Islet of Langerhans (tissue), 1 donor: ENCODE measurements around the gene PPM1B.
A peak's percentile ranks its signal among the peaks of the same experiment; 100 is the strongest.
"Not testable (repeated sequence)": the region's sequence is repeated elsewhere in the genome, so short reads cannot be mapped to it uniquely, and the experiment has no call there.

Source experiments
- FAIRE-seq: peaks from one replicate; lab custom pipeline; 2011; peaks lifted over from hg19 to GRCh38; lab: Jason Lieb, UNC

Gene PPM1B

GRCh38 chr2:44163777-44164176 lies 4.9 kb upstream of the PPM1B start:
- FAIRE-seq: no peak

DNA sequence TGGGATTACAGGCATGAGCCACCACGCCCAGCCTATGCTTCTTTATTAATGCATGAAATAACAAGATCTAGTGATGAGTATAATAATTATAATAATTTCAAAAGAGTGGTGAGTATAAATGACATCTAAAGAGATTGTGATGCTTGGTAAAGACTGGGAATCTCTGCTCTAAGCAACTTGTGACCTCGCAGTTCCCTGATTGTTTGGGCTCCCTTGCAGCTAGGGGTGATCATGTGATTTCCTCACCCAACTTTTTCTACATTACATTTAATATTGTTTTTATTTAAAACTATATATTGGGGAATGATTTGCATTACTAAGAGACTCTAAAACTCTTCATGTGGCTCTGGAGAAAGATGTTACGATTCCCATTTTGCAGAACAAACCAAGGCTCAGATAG lies 4.1 kb upstream of the PPM1B start:
- no peak for FAIRE-seq

GRCh38 chr2:44166096-44166495 lies 2.6 kb upstream of the PPM1B start:
- no peak for FAIRE-seq

DNA sequence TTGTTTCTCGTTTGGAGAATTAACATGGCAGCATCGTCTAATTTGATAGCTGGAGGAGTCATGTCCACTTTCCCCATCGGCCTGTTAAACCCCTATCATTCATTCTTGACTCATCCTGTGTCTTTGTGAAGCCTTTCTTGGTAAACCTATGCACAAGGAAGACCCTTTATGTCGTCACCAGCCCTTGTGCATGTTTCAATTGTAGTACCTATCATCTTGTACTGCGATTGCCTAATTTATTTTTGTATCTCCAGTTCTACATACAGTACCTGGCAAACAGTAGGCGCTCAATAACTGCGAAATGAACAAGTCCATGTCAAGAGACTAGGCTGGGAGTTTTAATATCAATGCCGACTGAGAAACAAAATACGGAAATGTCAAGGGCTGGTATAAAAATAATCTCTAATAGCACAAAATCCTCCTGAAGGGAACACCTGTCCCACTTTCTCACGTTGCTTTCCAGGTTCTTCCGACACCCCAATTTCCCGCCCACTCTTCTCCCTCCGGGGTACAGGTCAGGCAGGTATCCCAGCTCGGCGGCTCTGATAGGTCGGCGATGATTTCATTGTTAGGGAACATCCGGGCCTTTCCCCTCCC lies 1.3 kb upstream of the PPM1B start:
- no peak for FAIRE-seq

DNA sequence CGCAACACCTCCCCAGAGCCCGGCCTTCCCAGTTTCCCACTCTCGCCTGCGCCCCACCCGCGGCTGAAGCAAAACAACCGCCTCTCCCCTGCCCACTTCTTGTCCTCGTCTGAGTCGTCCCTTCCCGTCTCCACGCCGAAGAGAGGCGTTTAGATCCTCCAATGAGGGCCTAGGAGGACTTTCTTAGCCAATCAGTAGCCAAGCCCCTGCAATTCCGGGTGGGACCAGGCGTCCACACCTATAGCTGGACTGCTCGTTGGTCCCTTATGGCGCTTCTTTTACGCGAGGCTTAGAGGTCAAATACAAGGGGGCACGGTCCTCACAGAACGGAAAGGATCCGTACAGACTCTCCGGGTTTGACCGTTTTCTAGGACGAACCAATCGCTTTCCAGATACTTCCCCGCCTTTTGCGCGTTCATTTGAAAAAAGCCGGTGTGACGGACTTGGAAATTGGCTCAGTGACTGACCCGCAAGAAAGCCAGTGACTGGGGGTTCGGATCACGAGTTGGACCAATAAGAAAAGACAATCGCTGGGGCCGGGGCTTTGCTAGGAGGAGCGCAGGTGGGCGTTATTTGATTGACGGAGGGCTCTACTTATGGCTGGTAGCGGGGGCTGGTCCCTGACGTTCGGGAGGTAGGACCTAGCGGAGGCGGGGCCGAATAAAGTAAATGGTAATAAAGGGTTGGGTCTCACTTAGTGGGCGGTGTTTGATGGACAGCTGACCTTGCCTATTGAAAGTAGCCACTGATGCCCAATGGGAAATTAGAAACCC lies 581 bp upstream of the PPM1B start:
- peak; percentile 98 for FAIRE-seq

GRCh38 chr2:44169155-44169898 lies 652 bp downstream of the PPM1B start:
- FAIRE-seq: no peak

DNA sequence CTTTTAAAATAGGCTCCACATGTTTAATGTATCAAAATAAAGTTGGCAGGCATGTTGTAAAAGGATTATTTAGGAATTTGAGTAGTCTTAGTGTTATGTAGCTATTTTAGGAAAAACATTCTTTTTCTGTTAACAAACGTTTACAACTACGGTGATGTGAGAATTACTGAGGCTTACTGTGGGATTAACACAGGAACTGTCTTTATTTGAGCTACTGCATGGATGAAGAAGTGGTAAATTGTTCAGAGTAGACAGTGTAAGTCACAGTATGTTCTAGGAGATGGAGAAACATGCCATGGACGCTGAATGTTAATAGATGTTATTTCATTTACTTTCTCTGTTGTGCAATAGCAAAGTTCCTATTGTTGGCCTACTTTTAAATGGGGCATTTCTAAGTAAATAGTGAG lies 1.6 kb downstream of the PPM1B start:
- no peak for FAIRE-seq

DNA sequence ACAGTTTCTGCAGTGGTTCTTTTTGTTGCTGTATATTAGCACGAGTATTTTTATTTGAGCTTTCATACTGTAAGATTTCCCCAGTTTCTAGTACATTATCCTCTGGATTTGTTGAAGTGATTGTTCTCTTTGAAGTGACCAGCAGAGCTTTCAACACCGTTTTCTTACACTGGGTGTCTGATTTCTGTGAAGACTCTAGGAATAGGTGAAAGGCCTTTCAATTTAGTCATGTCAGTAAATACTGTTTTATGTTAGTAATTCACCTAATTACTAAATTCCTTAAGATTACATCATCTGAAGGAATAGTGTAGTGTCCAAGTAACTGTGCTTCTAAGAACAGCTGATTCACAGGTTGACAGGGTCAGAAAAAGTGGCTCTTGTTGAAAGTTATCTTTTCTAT lies 2.3 kb downstream of the PPM1B start:
- FAIRE-seq: no peak

DNA sequence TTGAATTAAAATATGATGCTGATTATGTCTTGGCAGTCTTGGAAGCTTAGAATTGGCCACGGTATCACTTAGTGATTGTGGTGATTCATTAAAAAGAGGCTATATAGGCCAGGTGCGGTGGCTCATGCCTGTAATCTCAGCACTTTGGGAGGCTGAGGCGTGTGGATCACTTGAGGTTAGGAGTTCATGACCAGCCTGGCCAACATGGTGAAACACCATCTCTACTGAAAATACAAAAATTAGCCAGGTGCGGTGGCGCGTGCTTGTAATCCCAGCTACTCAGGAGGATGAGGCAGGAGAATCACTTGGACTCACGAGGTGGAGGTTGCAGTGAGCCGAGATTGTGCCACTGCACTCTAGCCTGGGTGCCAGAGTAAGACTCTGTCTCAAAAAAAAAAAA lies 2.8 kb downstream of the PPM1B start:
- not testable (repeated sequence) for FAIRE-seq

GRCh38 chr2:44172576-44172975 lies 3.9 kb downstream of the PPM1B start:
- no peak for FAIRE-seq

DNA sequence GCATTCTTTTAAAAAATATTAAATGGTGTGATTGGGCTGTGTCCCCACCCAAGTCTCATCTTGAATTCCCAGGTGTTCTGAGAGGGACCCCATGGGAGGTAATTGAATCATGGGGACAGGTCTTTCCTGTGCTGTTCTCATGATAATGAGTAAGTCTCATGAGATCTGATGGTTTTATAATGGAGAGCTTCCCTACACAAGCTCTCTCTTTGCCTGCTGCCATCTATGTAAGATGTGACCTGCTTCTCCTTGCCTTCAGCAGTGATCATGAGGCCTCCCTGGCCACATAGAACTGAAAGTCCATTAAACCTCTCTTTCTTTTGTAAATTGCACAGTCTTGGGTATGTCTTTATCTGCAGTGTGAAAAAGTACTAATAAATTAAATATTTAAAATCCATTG lies 10.3 kb downstream of the PPM1B start:
- FAIRE-seq: no peak

DNA sequence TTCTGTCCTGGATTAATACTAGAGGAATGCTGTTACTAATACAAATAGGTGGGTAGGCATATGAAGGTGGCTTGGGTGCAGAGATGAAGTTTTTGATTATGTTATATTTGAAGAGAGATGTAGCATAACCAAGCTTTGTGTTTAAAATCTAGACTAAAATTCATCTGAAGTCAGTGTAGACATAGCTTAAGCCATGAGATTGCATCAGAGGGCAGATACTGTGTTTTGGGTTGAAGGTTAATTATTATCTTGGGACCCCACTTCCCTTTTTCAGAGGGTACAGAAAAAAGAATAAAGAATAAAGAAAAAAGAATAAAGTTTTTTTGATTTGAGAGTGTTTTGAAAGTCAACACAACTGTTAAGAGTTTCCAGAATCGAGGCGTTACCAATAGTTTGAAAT lies 13.0 kb downstream of the PPM1B start:
- no peak for FAIRE-seq

DNA sequence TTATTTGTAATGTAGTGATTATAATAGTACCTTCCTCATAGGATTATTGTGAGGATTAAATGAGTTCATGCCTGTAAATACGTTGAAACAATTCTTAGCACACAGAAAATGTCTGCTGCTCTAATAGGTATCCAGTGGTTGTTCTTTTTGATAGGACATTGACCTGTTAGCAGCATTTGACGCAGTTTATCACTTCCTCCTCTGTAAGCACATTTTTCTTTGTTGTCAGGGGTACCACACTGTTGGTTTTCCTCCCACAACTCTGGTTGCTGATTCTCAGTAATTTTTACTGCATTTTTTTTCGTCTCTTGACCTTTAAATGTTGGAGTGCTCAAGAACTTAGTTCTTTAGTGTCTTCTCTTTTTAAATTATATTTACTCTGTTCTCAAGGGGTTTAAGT lies 15.4 kb downstream of the PPM1B start:
- no peak for FAIRE-seq

GRCh38 chr2:44186810-44187209 lies 18.1 kb downstream of the PPM1B start:
- FAIRE-seq: no peak

GRCh38 chr2:44187251-44187650 lies 18.6 kb downstream of the PPM1B start:
- no peak for FAIRE-seq

DNA sequence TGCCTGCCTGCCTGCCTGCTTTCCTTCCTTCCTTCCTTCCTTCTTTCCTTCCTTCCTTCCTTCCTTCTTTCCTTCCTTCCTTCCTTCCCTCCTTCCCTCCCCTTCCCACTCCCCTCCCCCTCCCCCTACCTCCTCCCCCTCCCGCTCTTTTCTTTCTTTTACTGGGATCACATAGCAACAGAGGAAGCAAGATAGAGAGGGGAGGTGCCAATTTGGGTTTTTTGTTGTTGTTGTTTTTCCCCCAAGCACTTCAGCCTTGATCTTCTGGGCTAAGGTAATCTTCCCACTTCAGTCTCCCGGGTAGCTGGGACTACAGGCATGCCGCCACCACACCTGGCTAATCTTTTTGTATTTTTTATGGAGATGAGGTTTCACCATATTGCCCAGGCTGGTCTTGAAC lies 20.0 kb downstream of the PPM1B start:
- no peak for FAIRE-seq

GRCh38 chr2:44189104-44189503 lies 20.4 kb downstream of the PPM1B start:
- no peak for FAIRE-seq

- no peak for FAIRE-seq
Measured at GRCh38 chr2:44190526-44190925, 21.9 kb downstream of the PPM1B start.

- FAIRE-seq: no peak
Measured at GRCh38 chr2:44191739-44192138, 23.1 kb downstream of the PPM1B start.

DNA sequence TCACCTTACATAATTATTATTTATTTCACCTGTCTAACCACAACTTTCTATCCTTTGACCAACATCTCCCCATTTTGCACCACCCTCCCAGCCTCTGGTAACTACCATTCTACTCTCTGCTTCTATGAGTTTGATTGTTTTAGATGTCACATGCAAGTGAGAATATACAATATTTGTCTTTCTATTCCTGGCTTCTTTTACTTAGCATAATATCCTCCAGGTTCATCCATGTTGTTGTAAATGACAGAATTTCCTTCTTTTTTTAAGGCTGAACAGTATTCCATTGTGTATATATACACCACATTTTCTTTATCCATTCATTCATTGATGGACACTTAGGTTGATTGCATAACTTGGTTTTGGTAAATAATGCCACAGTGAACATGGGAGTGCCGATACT lies 24.0 kb downstream of the PPM1B start:
- no peak for FAIRE-seq

DNA sequence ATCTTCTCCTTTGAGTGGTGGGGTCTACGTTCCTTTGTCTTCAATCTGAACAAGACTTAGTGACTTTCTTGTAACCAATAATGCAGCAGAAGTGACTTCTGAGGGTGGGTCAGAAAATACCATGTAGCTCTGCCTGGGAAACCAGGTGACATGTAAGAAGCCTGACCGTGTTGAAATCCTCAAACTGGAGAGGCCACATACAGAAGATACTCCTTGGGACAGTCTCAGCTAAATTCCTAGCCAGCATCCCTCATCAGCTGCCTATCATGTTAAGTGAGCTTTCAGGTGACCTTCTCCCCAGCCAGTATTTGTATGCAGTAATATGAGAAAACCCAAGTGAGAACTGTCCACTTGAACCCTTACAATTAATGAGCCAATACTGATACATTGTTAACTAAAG lies 27.0 kb downstream of the PPM1B start:
- no peak for FAIRE-seq

- FAIRE-seq: no peak
Measured at GRCh38 chr2:44197816-44198215, 29.1 kb downstream of the PPM1B start.

DNA sequence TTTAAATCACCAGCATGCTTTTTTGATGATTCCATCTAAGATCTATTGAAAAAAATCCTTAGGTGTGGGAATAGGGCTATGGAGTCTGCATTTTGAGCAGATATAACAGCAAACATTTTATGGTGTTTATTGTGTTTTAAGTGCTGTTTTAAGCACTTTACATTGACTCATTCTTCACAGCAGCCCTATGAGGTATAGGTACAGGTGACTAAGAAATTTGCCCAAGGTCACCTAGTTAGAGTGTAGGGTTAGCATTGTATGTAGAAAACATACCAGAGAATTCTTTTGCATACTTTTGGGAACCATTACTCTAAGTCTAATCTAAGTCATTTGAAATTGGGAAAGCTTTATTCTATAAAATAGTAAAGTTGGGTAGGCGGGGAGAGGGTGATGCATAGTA lies 31.3 kb downstream of the PPM1B start:
- no peak for FAIRE-seq

DNA sequence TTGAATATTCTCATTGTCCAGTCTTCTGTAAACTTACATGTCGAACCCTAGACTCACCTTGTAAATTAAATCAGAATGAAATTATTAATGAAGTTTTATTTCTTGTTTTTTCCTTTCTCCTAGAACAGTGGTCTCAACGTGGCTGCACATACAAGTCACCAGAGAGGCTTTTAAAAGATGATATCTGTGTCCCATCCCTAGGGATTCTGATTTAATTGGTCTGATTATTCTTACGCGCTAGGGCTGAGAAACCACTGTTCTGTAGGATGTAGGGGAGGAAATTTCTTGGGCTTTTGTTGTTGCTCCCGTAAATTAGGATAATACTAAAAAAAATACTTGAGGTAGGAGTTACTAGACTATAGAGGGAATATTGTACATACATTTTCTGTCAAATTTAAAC lies 32.1 kb downstream of the PPM1B start:
- no peak for FAIRE-seq
